ENCODE data around the gene RAET1L.
"Not testable (repeated sequence)": the region's sequence is repeated elsewhere in the genome, so short reads cannot be mapped to it uniquely, and the experiment has no call there.

Gene RAET1L

DNA sequence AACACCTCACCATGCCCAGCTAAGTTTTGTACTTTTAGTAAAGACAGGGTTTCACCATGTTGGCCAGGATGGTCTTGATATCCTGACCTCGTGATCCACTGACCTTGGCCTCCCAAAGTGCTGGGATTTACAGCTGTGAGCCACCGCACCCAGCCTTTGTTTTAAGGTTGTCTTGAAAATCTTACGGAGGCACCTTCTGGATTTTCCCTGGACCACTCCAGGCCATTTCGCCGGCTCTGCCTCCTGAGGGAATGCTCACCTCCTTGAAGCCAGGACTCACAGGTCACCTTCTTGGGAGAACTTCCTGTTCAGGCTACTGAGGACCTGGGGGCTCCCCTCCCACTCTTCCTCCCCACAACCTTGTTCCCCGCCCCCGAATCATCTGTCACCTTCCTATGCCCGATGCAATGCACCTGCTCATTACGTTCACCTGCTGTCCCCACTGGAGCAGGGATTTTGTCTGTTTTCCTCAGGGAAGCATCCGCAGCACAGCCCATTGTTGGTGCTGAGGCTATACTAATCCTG is 19.4 kb upstream of the RAET1L start:
- no peak for DNase-seq (ENCODE audit: low read depth in 3 of 3)

- DNase-seq (ENCODE audit: low read depth in 3 of 3): no peak
These were observed 18.4 kb upstream of the RAET1L start for GRCh38 chr6:150043501-150044412.

GRCh38 chr6:150043096-150043495 is 17.8 kb upstream of the RAET1L start:
- no peak for DNase-seq (ENCODE audit: low read depth in 3 of 3)

GRCh38 chr6:150038202-150039062 is 13.1 kb upstream of the RAET1L start:
- DNase-seq (ENCODE audit: low read depth in 3 of 3): no peak

GRCh38 chr6:150037526-150038201 is 12.3 kb upstream of the RAET1L start:
- no peak for DNase-seq (ENCODE audit: low read depth in 3 of 3)

DNA sequence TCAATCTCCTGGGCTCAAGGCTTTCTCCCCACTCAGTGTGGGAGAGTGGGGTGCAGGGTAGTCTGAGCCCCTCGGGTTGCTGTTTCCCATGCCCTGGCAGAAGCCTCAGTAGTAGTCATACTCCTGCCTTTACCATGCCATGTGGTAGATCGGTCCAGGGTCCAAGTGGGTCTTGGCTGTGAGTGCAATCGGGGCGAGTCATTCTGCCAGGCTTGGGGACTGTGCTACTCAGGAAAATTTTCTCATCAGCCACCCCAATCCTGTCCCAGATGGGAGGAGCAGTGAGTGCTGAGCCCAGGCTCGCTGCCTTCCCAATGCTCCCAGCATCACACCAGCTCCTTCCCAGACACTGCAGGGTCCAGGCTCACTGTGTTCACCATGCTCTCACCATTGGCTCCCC is 10.7 kb upstream of the RAET1L start:
- DNase-seq (ENCODE audit: low read depth in 3 of 3): no peak

DNA sequence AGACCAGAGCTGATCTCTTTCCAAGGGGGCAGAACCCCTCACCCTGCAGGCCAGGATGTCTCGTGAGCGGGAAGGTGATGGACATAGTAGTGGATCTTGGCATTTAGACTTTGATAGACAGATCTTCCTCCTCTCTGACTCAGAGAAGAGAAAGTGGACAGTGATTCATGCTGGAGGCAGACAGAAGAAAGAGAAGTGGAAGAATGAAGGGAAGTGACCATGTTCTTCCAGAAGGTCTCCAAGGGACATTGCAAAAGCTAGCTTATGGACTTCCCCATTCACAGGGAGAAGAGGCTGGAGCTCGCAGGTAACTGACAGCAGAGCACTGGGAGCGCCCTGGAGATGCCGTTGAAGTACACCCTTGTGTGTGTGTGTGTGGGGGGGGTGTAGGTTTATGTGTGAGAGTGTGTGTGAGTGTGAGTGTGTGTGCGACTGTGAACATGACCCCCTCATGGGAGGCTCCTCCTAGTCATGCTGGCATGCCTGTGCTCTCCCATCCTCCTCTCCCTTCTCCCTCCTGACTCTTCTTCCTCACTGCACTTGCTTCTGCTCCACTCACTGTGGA is 8.0 kb upstream of the RAET1L start:
- DNase-seq (ENCODE audit: low read depth in 3 of 3): no peak

- no peak for DNase-seq (ENCODE audit: low read depth in 3 of 3)
These were observed 7.3 kb upstream of the RAET1L start for GRCh38 chr6:150032598-150032997.

DNA sequence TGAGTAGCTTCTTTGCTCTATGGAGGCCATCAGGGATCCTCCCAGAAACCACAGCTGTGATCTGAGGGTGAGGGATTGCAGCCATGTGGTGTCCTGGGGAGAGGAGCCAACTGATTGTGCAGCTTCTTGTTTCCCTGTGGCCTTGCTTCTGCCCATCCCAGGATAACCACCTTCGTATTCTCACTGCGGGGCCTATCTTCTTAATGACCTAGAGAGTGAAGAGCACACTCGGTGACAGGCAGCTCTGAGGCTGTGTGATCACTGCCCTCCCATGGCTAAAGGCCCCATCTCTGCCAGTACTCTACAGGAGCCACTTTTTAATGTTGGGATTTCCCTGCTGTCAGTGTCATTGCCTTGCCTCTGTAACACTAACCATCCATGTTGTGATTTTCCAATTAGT is 5.3 kb upstream of the RAET1L start:
- DNase-seq (ENCODE audit: low read depth in 3 of 3): no peak

DNA sequence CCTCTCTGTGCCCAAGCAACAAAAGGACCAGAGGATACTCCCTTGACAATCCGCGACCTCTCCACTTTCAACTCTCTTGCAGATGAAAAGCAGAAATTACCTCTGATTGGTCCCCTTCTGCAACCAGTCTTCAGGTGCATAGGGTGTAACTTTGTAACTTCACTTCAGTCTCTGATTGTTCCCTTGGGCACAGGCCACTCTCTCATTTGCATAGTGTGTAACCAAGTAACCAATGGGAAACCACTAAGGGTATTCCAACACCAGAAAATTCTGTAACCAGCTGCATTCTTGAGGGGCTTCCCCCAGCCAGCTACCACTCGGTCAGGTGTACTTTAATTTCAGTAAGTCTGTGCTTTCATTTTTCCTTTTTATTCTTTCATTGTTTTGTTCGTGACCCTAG is 4.4 kb upstream of the RAET1L start:
- no peak for DNase-seq (ENCODE audit: low read depth in 3 of 3)

DNA sequence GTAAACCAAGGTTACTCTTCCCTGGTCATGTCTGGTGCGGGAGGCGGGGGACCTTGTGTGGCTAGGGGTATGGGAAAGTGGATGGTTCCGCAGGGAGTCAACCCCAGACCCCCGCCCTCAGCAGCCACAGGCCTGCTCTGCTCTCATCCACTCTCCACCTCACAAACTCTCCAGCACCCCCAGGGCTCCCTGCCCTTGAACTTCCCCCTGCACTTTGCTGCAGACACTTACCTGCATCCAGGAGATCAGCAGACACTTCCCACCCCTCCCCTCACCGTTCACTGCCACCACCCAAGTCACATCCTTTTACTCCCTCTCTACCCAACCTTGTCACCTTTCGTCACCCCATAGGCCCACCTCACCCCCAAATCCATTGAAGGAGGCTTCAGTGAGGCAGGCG is 3.9 kb upstream of the RAET1L start:
- DNase-seq (ENCODE audit: low read depth in 3 of 3): no peak

- DNase-seq (ENCODE audit: low read depth in 3 of 3): no peak
These were observed 3.5 kb upstream of the RAET1L start for GRCh38 chr6:150028799-150029198.

DNA sequence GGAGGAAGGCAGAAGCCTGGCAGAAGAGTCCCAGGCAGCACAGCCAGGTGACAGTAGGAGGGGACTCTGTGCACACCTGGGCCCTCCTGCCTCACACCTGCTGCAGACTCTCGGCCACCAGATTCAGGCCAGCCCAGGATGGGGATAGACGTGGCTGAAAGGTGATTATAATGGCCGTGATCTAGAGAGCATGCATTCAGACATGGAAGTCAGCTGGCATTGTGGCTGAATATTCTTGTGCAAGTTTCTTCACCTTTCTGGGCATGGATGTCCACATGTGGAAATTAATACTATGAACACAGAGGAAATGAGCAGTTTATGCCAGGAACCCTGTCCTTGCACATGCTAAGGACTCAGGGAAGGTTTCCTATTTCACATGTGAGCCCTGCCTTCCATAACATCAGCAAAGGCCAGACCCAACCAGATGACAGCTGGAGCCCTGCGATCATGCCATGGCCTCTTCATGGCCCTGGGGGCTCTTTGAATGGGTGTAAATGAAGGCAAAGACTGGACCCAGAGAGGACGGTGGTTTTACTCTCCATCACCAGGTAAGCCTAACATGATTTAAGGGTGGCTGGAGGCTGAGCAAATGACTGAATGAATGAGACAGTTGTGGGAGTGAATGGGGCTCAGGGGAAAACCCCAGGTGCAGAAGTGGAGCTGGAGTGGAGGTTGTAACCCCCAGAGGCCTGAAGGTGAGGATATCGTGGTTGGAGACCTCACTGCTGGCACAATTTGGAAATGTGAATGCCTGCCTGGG is 2.7 kb upstream of the RAET1L start:
- DNase-seq (ENCODE audit: low read depth in 3 of 3): no peak

GRCh38 chr6:150026976-150027805 is 1.9 kb upstream of the RAET1L start:
- DNase-seq (ENCODE audit: low read depth in 3 of 3): no peak

GRCh38 chr6:150024646-150025155 is 631 bp downstream of the RAET1L start:
- no peak for DNase-seq (ENCODE audit: low read depth in 3 of 3)

DNA sequence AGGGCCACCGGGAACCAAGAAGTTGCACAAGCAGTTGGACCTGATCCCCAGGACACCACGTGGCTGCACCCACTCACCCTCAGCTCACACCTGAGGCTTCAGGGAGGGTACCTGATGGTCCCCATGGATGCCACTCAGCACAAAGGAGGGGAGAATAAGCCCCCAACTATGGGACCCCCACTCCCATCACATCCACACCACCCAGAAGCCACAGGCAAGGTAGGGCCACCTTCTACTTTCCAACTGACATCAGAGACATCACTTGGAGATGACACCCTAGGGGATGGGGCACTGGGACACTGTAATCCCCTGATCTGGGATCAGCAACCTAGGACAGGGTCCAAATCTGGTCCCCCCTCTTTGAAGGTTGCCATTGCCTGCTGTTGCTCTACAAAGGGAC is 1.3 kb downstream of the RAET1L start:
- DNase-seq (ENCODE audit: low read depth in 3 of 3): not testable (repeated sequence)

- not testable (repeated sequence) for DNase-seq (ENCODE audit: low read depth in 3 of 3)
These were observed 3.5 kb downstream of the RAET1L start for GRCh38 chr6:150021870-150022269.

- DNase-seq (ENCODE audit: low read depth in 3 of 3): no peak
These were observed 6.3 kb downstream of the RAET1L start for GRCh38 chr6:150018846-150019580.

DNA sequence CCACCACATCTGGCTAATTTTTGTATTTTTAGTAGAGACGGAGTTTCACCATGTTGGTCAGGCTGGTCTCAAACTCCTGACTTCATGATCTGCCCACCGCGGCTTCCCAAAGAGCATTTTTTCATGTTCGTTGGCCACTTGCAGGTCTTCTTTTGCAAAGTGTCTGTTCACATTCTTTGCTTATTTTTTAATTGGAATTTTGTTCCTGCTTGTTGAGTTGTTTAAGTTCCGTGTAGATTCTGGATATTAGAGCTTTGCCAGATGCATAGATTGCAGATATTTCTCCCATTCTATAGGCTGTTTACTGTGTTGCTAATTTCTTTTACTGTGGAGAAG is 8.2 kb downstream of the RAET1L start:
- not testable (repeated sequence) for DNase-seq (ENCODE audit: low read depth in 3 of 3)

Data from stimulated activated CD4-positive, alpha-beta T cell treated with anti-CD3 and anti-CD28 coated beads, TNF-alpha, amount 100 ng/mL, for 48 hours (primary cell).